ENCODE results near the gene RPL22.
"Not testable (repeated sequence)": the region's sequence is repeated elsewhere in the genome, so short reads cannot be mapped to it uniquely, and the experiment has no call there.

Gene RPL22

GRCh38 chr1:6221210-6221784 lies 21.9 kb upstream of the RPL22 start:
- no peak overlapping the region for H2AK5ac ChIP-seq (ENCODE audit: low read length)
- H2BK120ac ChIP-seq (ENCODE audit: low read depth, low read length) = no peak overlapping the region
- H3K27ac ChIP-seq (ENCODE audit: low read depth, low read length) = no peak overlapping the region
- H3K79me2 ChIP-seq (ENCODE audit: control insufficient read depth, insufficient read depth, low read length) = no peaks in the 10 kb centered on the region
- H3K23ac ChIP-seq (ENCODE audit: low read length) = no peak overlapping the region
- H2BK5ac ChIP-seq (ENCODE audit: low read length) = no peak overlapping the region
- no peak overlapping the region for H3K18ac ChIP-seq (ENCODE audit: low read length)
- H3K4me2 ChIP-seq (ENCODE audit: low read length) = no peak overlapping the region
- H2BK15ac ChIP-seq (replicated peaks; ENCODE audit: low read depth) = no peak overlapping the region
- no peaks in the 10 kb centered on the region for H3K79me1 ChIP-seq (ENCODE audit: low read length)
- no peak overlapping the region for H3K9ac ChIP-seq (ENCODE audit: low read length)
- H3K36me3 ChIP-seq (ENCODE audit: control insufficient read depth, insufficient read depth, low read length) = peaks cover 12% of the 10 kb centered on the region
- WGBS (ENCODE audit: extremely low coverage, insufficient coverage, low lambda C conversion rate) = no CpG with 5 or more reads among the region's 12 CpGs
- H3K4ac ChIP-seq (ENCODE audit: low read depth, low read length) = no peak overlapping the region
- no peaks in the 10 kb centered on the region for H3K27me3 ChIP-seq (ENCODE audit: insufficient read depth, low read length, poor library complexity)
- no peak overlapping the region for H4K5ac ChIP-seq (ENCODE audit: low read length)
- H4K8ac ChIP-seq (ENCODE audit: low read depth, low read length) = no peak overlapping the region
- no peaks in the 10 kb centered on the region for H3K4me1 ChIP-seq (ENCODE audit: control insufficient read depth, low read depth, low read length)
- no peak for DNase-seq
- no peak overlapping the region for H3K4me3 ChIP-seq (ENCODE audit: low read length)
- H3K56ac ChIP-seq (ENCODE audit: low read length) = no peak overlapping the region

- WGBS (ENCODE audit: extremely low coverage, insufficient coverage, low lambda C conversion rate) = no CpG with 5 or more reads among the region's 8 CpGs
- Histone ChIP-seq H4K8ac (ENCODE audit: low read depth, low read length) (no peak overlapping the region), H2BK5ac (ENCODE audit: low read length) (no peak overlapping the region), H4K5ac (ENCODE audit: low read length) (no peak overlapping the region), H2BK120ac (ENCODE audit: low read depth, low read length) (no peak overlapping the region), H3K27me3 (ENCODE audit: insufficient read depth, low read length, poor library complexity) (no peaks in the 10 kb centered on the region), H3K4me2 (ENCODE audit: low read length) (no peak overlapping the region), H3K36me3 (ENCODE audit: control insufficient read depth, insufficient read depth, low read length) (peaks cover 12% of the 10 kb centered on the region), H3K79me1 (ENCODE audit: low read length) (no peaks in the 10 kb centered on the region), H2AK5ac (ENCODE audit: low read length) (no peak overlapping the region), H3K4me1 (ENCODE audit: control insufficient read depth, low read depth, low read length) (no peaks in the 10 kb centered on the region), H3K23ac (ENCODE audit: low read length) (no peak overlapping the region), H3K79me2 (ENCODE audit: control insufficient read depth, insufficient read depth, low read length) (no peaks in the 10 kb centered on the region), H3K18ac (ENCODE audit: low read length) (no peak overlapping the region), H3K9ac (ENCODE audit: low read length) (no peak overlapping the region), H3K4me3 (ENCODE audit: low read length) (no peak overlapping the region), H3K4ac (ENCODE audit: low read depth, low read length) (no peak overlapping the region), H3K56ac (ENCODE audit: low read length) (no peak overlapping the region), H2BK15ac (replicated peaks; ENCODE audit: low read depth) (no peak overlapping the region), H3K27ac (ENCODE audit: low read depth, low read length) (no peak overlapping the region)
- DNase-seq = no peak
Measured at GRCh38 chr1:6220236-6220635, 20.8 kb upstream of the RPL22 start.

GRCh38 chr1:6219641-6220040 lies 20.2 kb upstream of the RPL22 start:
- H3K27ac ChIP-seq (ENCODE audit: low read depth, low read length); H3K4me3 ChIP-seq (ENCODE audit: low read length); H3K9ac ChIP-seq (ENCODE audit: low read length); H2BK5ac ChIP-seq (ENCODE audit: low read length); H3K56ac ChIP-seq (ENCODE audit: low read length); H3K79me2 ChIP-seq (ENCODE audit: control insufficient read depth, insufficient read depth, low read length); H2AK5ac ChIP-seq (ENCODE audit: low read length); DNase-seq; H3K79me1 ChIP-seq (ENCODE audit: low read length); H4K8ac ChIP-seq (ENCODE audit: low read depth, low read length); H3K18ac ChIP-seq (ENCODE audit: low read length); H3K23ac ChIP-seq (ENCODE audit: low read length); H2BK15ac ChIP-seq (replicated peaks; ENCODE audit: low read depth); H4K5ac ChIP-seq (ENCODE audit: low read length); H3K27me3 ChIP-seq (ENCODE audit: insufficient read depth, low read length, poor library complexity); H3K4ac ChIP-seq (ENCODE audit: low read depth, low read length); H2BK120ac ChIP-seq (ENCODE audit: low read depth, low read length); H3K36me3 ChIP-seq (ENCODE audit: control insufficient read depth, insufficient read depth, low read length); H3K4me1 ChIP-seq (ENCODE audit: control insufficient read depth, low read depth, low read length); H3K4me2 ChIP-seq (ENCODE audit: low read length): not testable (repeated sequence)
- WGBS (ENCODE audit: extremely low coverage, insufficient coverage, low lambda C conversion rate) = no CpG with 5 or more reads among the region's 11 CpGs

GRCh38 chr1:6218375-6219164 lies 19.2 kb upstream of the RPL22 start:
- Histone ChIP-seq H3K79me2 (ENCODE audit: control insufficient read depth, insufficient read depth, low read length) (no peaks in the 10 kb centered on the region), H4K8ac (ENCODE audit: low read depth, low read length) (no peak overlapping the region)

GRCh38 chr1:6212193-6212959 lies 13.0 kb upstream of the RPL22 start:
- peaks cover 6% of the 10 kb centered on the region for H3K27me3 ChIP-seq (ENCODE audit: insufficient read depth, low read length, poor library complexity)
- H2BK5ac ChIP-seq (ENCODE audit: low read length) = no peak overlapping the region
- no peak for DNase-seq
- H3K23ac ChIP-seq (ENCODE audit: low read length) = no peak overlapping the region
- no peaks in the 10 kb centered on the region for H3K4me1 ChIP-seq (ENCODE audit: control insufficient read depth, low read depth, low read length)
- no peaks in the 10 kb centered on the region for H3K79me1 ChIP-seq (ENCODE audit: low read length)
- H3K36me3 ChIP-seq (ENCODE audit: control insufficient read depth, insufficient read depth, low read length) = no peaks in the 10 kb centered on the region
- H3K4me3 ChIP-seq (ENCODE audit: low read length) = no peak overlapping the region
- H3K79me2 ChIP-seq (ENCODE audit: control insufficient read depth, insufficient read depth, low read length) = no peaks in the 10 kb centered on the region
- no peak overlapping the region for H4K8ac ChIP-seq (ENCODE audit: low read depth, low read length)
- H3K18ac ChIP-seq (ENCODE audit: low read length) = no peak overlapping the region
- H4K5ac ChIP-seq (ENCODE audit: low read length) = no peak overlapping the region
- no peak overlapping the region for H3K4me2 ChIP-seq (ENCODE audit: low read length)
- no peak overlapping the region for H3K56ac ChIP-seq (ENCODE audit: low read length)
- no peak overlapping the region for H2AK5ac ChIP-seq (ENCODE audit: low read length)
- no peak overlapping the region for H2BK15ac ChIP-seq (replicated peaks; ENCODE audit: low read depth)
- H2BK120ac ChIP-seq (ENCODE audit: low read depth, low read length) = no peak overlapping the region
- H3K27ac ChIP-seq (ENCODE audit: low read depth, low read length) = no peak overlapping the region
- no peak overlapping the region for H3K9ac ChIP-seq (ENCODE audit: low read length)
- WGBS (ENCODE audit: extremely low coverage, insufficient coverage, low lambda C conversion rate) = no CpG with 5 or more reads among the region's 20 CpGs
- H3K4ac ChIP-seq (ENCODE audit: low read depth, low read length) = no peak overlapping the region

More at GRCh38 chr1:6218375-6219164, 19.2 kb upstream of the RPL22 start:
- no peak overlapping the region for H3K56ac ChIP-seq (ENCODE audit: low read length)
- H3K4ac ChIP-seq (ENCODE audit: low read depth, low read length) = no peak overlapping the region
- no peak overlapping the region for H2BK120ac ChIP-seq (ENCODE audit: low read depth, low read length)
- no peak overlapping the region for H3K4me3 ChIP-seq (ENCODE audit: low read length)
- no peaks in the 10 kb centered on the region for H3K79me1 ChIP-seq (ENCODE audit: low read length)
- H3K27me3 ChIP-seq (ENCODE audit: insufficient read depth, low read length, poor library complexity) = no peaks in the 10 kb centered on the region
- no peak overlapping the region for H3K18ac ChIP-seq (ENCODE audit: low read length)
- peaks cover 4% of the 10 kb centered on the region for H3K36me3 ChIP-seq (ENCODE audit: control insufficient read depth, insufficient read depth, low read length)
- no CpG with 5 or more reads among the region's 16 CpGs for WGBS (ENCODE audit: extremely low coverage, insufficient coverage, low lambda C conversion rate)
- H4K5ac ChIP-seq (ENCODE audit: low read length) = no peak overlapping the region
- H2BK15ac ChIP-seq (replicated peaks; ENCODE audit: low read depth) = no peak overlapping the region
- no peak overlapping the region for H3K27ac ChIP-seq (ENCODE audit: low read depth, low read length)
- no peak overlapping the region for H3K4me2 ChIP-seq (ENCODE audit: low read length)
- H2AK5ac ChIP-seq (ENCODE audit: low read length) = no peak overlapping the region
- no peak overlapping the region for H2BK5ac ChIP-seq (ENCODE audit: low read length)
- H3K9ac ChIP-seq (ENCODE audit: low read length) = no peak overlapping the region
- H3K4me1 ChIP-seq (ENCODE audit: control insufficient read depth, low read depth, low read length) = no peaks in the 10 kb centered on the region
- no peak overlapping the region for H3K23ac ChIP-seq (ENCODE audit: low read length)
- no peak for DNase-seq
